Suprapubic skin (tissue), 4 donors: ENCODE data around the gene ITGA5.

Experiments
- CTCF ChIP-seq, 2 donors: fragments of 200-600 bp in 1 of 2; fragments of 450-650 bp in 1 of 2; sonication (generic) in 1 of 2; IDR thresholded peaks; one replicate each; pipeline ENCODE4 v1.5.1; 2016 to 2019; ENCODE audit warnings: antibody characterized with exemption in 2 of 2, mild to moderate bottlenecking in 1 of 2, moderate library complexity in 1 of 2
- POLR2A ChIP-seq, 2 donors: fragments of 450-650 bp; IDR thresholded peaks; one replicate each; pipeline ENCODE4 v1.6.1; 2017; ENCODE audit warnings: antibody characterized with exemption in 2 of 2, mild to moderate bottlenecking in 2 of 2, moderate library complexity in 2 of 2
- POLR2AphosphoS5 ChIP-seq, 3 donors: sonication (generic); formaldehyde crosslinking; IDR thresholded peaks; one replicate each; pipeline ENCODE4 v1.6.1; 2017; ENCODE audit warnings: antibody characterized with exemption in 3 of 3

GRCh38 chr12:54356951-54357356 is 62.1 kb downstream of the ITGA5 start:
- TF ChIP-seq POLR2AphosphoS5 (IDR thresholded peaks at IDR 0.05) (no peak), POLR2A (IDR thresholded peaks at IDR 0.05) (no peak), CTCF (IDR thresholded peaks at IDR 0.05) (no peak)
